Small intestine (tissue), 7 donors: ENCODE data around the gene MYO1B. TPM values are rescaled to one million over a fixed set of nuclear protein-coding genes. Genes with fewer than 3 reads are reported as not detected.

ENCODE experiments used
- DNase-seq, 2 donors: peaks; one replicate each; pipeline versions ENCODE4 v3.0.0 to v3.0.0-alpha.2; 2013
- FAIRE-seq: peaks from 2 replicates; lab custom pipeline; 2012; peaks lifted over from hg19 to GRCh38; lab: Jason Lieb, UNC
- H3K27ac ChIP-seq, 3 donors: one replicate each; pipeline ENCODE4 v1.5.1; 2013; ENCODE audit warnings: low read length in 2 of 3, mild to moderate bottlenecking in 2 of 3, control low read depth in 1 of 3, inconsistent platforms in 1 of 3, low read depth in 1 of 3, moderate library complexity in 1 of 3
- H3K27me3 ChIP-seq, 3 donors: one replicate each; pipeline ENCODE4 v1.6.1; 2013; ENCODE audit warnings: low read length in 3 of 3, inconsistent platforms in 1 of 3; ENCODE audit not compliant: control insufficient read depth in 3 of 3, insufficient read depth in 3 of 3
- H3K36me3 ChIP-seq, 3 donors: one replicate each; pipeline ENCODE4 v1.6.1; 2013; ENCODE audit warnings: low read length in 3 of 3, inconsistent platforms in 1 of 3, low read depth in 1 of 3, mild to moderate bottlenecking in 1 of 3, moderate library complexity in 1 of 3; ENCODE audit not compliant: control insufficient read depth in 3 of 3, insufficient read depth in 2 of 3
- H3K4me1 ChIP-seq, 3 donors: one replicate each; pipeline ENCODE4 v1.6.1; 2013; ENCODE audit warnings: low read length in 2 of 3, inconsistent platforms in 1 of 3, low read depth in 1 of 3, mild to moderate bottlenecking in 1 of 3, moderate library complexity in 1 of 3; ENCODE audit not compliant: control insufficient read depth in 3 of 3, insufficient read depth in 2 of 3
- H3K4me3 ChIP-seq, 3 donors: one replicate each; pipeline ENCODE4 v1.5.1; 2013; ENCODE audit warnings: low read length in 3 of 3, control low read depth in 1 of 3, inconsistent platforms in 1 of 3, low read depth in 1 of 3, mild to moderate bottlenecking in 1 of 3, moderate library complexity in 1 of 3
- H3K9me3 ChIP-seq, 2 donors: one replicate each; pipeline ENCODE4 v1.6.1; 2013; ENCODE audit warnings: low read depth in 1 of 2, low read length in 1 of 2; ENCODE audit not compliant: control insufficient read depth in 2 of 2, insufficient read depth in 1 of 2
- WGBS, 3 donors: extraction: QIAGEN DNeasy Blood & Tissue Kit; methylation state at CpG; one replicate each; pipeline ENCODE4 v1.1.7; 2013; 5-methylcytosine and 5-hydroxymethylcytosine counted together
- polyA plus RNA-seq, 4 donors: library from polyadenylated mRNA; stranded (reverse) in 3 of 4; unstranded in 1 of 4; fragments of 200-250 nt in 3 of 4; fragments of 120-200 nt in 1 of 4; gene quantifications; one replicate each; pipeline versions ENCODE4 v1.2.1 to v1.2.3, GENCODE V29; 2013
- donor health status: healthy with polysubstance abuse.
- donor health status: control.
- donor health status: control.
- donor health status: Bipolar disorder and iron deficiency.
- donor health status: healthy.

Gene MYO1B
- polyA plus RNA-seq, 4 donors: 8.1 to 34.8 (median 12.9) TPM

DNA sequence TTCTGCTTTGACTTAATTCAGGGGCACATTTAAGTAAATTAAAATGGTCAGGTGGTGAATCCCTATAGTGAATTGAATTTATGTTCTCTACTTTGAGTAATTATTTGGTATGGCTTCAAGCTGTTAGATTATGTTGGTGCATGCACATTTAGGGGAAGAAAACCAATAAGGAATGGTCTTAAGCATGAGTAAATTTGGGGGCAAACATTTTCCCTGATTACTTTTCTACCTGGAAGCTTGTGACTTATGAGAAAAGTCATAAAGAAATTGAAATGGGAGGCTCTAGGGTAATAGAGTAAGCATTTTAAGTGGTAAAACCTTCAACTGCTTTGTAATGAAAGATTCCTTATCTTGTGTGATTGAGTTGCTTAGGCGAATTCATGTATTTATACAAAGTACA is 112.5 kb downstream of the MYO1B start:
- Histone ChIP-seq H3K27me3 (no peaks in the 10 kb centered on the region), H3K4me1 (no peaks in the 10 kb centered on the region), H3K9me3 (peaks cover 0 to 3% of the 10 kb centered on the region in 2 donors), H3K4me3 (no peak overlapping the region), H3K36me3 (peaks cover 0 to 2% (median 0%) of the 10 kb centered on the region in 3 donors), H3K27ac (no peak overlapping the region)
- 78 to 94% (median 80%) methylated on average over 1 of the region's 1 CpG for WGBS, 3 donors
- no peak for FAIRE-seq
- DNase-seq: no peak

DNA sequence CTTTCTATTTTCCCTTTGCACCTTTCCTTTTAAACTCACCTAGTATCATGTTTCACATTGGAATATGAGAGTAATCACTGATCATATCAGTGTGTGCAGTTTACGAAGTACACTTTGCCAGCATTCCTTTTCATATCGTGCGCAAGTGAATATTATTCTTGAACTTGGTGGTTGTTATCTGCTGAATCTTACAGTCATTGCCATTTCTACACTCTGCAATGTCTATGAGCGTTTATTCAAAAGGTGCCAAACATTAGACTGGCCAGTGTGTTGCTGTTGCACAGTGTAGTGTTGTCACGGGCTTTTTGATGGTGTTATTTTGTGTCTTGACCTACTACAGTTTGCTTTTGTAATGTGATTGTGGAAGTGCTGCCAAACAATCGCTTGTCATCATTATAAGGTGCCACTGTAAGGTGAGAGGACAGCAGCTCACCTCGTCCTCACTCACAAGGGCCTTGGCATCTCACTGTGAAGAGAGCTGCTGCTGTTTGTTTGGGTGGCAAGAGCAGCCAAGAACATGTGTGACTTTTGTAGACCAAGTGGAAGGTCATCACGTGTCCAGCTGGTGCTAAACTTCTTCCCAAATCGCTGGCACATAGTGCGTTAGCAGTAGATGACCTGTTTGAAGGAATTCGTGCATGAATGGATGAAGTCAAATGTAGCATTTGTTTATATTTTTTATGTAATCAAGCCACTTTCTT is 113.3 kb downstream of the MYO1B start:
- FAIRE-seq: no peak
- no peak for DNase-seq
- H3K4me3 ChIP-seq: no peak overlapping the region
- WGBS, 3 donors: 84 to 90% (median 85%) methylated on average over 11 of the region's 11 CpGs
- no peaks in the 10 kb centered on the region for H3K4me1 ChIP-seq
- peaks cover 0 to 3% of the 10 kb centered on the region in 2 donors for H3K9me3 ChIP-seq
- H3K36me3 ChIP-seq: peaks cover 0 to 5% (median 0%) of the 10 kb centered on the region in 3 donors
- H3K27ac ChIP-seq: no peak overlapping the region
- H3K27me3 ChIP-seq: no peaks in the 10 kb centered on the region

DNA sequence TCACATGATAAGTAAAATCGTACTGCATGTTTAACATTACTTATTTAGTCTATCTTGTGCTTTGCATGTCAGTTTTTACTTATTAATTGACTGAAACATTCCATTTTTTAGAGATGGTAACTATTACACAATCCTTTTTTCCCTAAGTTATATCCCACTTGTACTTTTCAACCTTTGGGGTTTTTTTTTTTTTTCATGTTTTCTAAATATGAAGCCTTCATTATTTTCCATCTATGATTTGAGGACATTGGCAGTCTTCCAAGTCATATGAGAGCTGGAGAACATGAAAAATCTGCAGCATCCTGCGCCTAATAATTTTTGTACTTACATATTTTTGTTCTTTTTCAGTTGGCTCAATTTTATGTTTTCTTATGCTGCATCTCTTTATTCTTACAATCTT is 113.9 kb downstream of the MYO1B start:
- Histone ChIP-seq H3K9me3 (peaks cover 0 to 3% of the 10 kb centered on the region in 2 donors), H3K36me3 (peaks cover 0 to 5% (median 0%) of the 10 kb centered on the region in 3 donors), H3K27ac (no peak overlapping the region), H3K27me3 (no peaks in the 10 kb centered on the region), H3K4me3 (no peak overlapping the region), H3K4me1 (no peaks in the 10 kb centered on the region)
- WGBS, 3 donors: 66 to 85% (median 82%) methylated on average over 2 of the region's 2 CpGs
- DNase-seq (no peak), FAIRE-seq (no peak)

DNA sequence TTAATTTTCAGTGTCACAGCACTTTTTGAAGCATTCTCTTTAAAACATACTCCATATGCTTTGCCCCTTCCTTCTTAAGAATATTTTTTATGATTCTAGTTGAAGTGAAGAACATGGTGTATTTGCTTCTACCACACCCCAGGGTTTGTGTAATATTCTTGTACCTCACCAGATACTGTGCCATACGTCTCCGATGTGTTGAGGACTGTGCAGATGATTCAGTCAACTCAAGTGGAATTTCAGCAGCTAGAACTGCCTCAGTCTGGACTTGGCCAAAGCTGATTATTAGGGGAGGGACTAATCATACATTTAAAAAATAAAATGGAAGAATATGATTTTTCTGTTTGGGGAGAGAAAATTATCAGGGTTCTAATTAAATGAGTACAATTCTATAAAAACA is 115.7 kb downstream of the MYO1B start:
- Histone ChIP-seq H3K27ac (no peak overlapping the region), H3K4me1 (no peaks in the 10 kb centered on the region), H3K4me3 (no peak overlapping the region), H3K36me3 (peaks cover 0 to 8% (median 2%) of the 10 kb centered on the region in 3 donors), H3K27me3 (no peaks in the 10 kb centered on the region), H3K9me3 (no peaks in the 10 kb centered on the region)
- FAIRE-seq (no peak), DNase-seq (no peak)
- 94 to 98% (median 97%) methylated on average over 2 of the region's 2 CpGs for WGBS, 3 donors

DNA sequence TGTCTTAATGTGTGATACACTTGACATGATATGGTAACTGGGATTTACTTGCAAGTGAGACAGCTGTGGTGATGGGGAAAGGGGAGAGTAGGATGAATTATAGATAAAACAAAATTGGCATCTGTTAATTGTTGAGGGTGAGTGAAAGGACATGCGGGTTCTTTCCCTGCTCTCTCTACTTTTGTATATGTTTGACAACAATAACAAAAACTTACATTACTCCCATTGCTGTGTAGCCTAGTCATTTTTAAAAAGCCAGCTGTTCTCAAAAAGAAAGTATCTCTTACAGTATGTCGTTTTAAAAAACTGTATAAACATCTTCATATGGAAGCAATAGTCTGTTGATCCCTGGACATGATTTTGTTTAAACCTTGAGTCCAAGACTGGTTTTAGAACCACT is 117.6 kb downstream of the MYO1B start:
- no peaks in the 10 kb centered on the region for H3K27me3 ChIP-seq
- no peaks in the 10 kb centered on the region for H3K9me3 ChIP-seq
- DNase-seq: no peak
- no peak overlapping the region for H3K4me3 ChIP-seq
- H3K36me3 ChIP-seq: peaks cover 0 to 16% (median 2%) of the 10 kb centered on the region in 3 donors
- WGBS, 3 donors: 73 to 93% (median 86%) methylated on average over 2 of the region's 2 CpGs
- no peak for FAIRE-seq
- H3K27ac ChIP-seq: no peak overlapping the region
- no peaks in the 10 kb centered on the region for H3K4me1 ChIP-seq

DNA sequence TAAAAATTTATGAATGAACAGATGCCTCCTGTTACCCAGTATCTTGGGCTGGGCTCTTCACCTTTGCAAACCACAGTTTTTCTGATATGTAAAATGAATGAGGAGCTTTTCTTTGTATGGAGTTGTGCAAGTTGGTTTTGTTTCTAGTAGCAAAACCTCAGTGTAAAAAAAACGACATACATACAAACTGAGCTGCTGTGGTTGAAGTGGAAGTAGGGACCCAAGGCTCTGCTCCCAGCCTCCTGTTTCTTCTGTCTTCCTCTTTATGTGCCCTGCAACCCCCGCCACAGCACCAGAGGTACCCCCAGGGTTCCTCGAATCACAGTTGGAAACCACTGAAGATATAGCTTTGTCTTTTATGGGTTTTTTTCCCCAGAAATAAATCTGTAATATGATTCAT is 118.1 kb downstream of the MYO1B start:
- H3K4me1 ChIP-seq: no peaks in the 10 kb centered on the region
- H3K27ac ChIP-seq: no peak overlapping the region
- DNase-seq: no peak
- H3K9me3 ChIP-seq: no peaks in the 10 kb centered on the region
- FAIRE-seq: no peak
- peaks cover 0 to 16% (median 2%) of the 10 kb centered on the region in 3 donors for H3K36me3 ChIP-seq
- H3K27me3 ChIP-seq: no peaks in the 10 kb centered on the region
- H3K4me3 ChIP-seq: no peak overlapping the region
- 67 to 93% (median 79%) methylated on average over 3 of the region's 3 CpGs for WGBS, 3 donors

DNA sequence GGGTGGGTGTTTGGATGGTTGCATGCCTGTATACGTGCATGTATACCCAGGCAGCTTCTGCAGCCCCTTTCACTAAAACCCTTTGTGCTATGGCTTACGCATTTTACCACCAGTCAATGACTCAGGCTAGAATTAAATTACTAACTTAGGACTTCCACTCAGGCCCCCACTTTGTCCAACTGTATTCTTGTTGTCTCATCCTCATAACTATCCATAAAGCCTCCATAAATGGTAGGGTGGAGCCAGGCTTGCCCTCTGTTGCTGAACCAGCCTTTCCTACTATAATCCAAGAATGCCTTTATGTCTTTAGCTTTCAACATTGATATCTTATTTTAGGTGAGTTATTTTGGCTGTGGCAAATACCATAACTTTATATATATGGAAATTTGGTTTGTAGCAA is 119.9 kb downstream of the MYO1B start:
- no peak overlapping the region for H3K27ac ChIP-seq
- no peaks in the 10 kb centered on the region for H3K4me1 ChIP-seq
- H3K27me3 ChIP-seq: no peaks in the 10 kb centered on the region
- peaks cover 0 to 19% (median 2%) of the 10 kb centered on the region in 3 donors for H3K36me3 ChIP-seq
- FAIRE-seq (no peak), DNase-seq (no peak)
- H3K9me3 ChIP-seq: no peaks in the 10 kb centered on the region
- WGBS, 3 donors: 96 to 100% (median 97%) methylated on average over 2 of the region's 2 CpGs
- no peak overlapping the region for H3K4me3 ChIP-seq

DNA sequence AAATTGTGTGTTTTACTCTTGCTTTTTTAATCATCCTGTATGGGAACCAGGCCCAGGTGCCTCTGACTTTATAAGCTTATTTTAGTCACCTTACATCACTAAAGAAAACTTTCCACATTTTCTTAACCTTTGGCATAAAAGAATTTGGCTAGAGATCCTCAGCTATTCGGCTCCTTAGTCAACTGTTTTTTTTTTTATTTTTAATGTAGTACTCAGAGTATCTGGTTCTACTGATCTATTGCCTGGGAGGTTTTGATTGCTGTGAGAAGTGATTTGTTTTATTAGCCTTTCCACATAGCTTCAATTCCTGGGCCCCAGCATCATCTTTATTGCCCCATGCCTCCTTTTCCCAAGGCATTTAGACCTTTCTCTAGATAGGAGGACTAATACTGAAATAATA is 121.0 kb downstream of the MYO1B start:
- Histone ChIP-seq H3K36me3 (peaks cover 0 to 21% (median 2%) of the 10 kb centered on the region in 3 donors), H3K27ac (no peak overlapping the region), H3K4me3 (no peak overlapping the region), H3K27me3 (no peaks in the 10 kb centered on the region), H3K9me3 (no peaks in the 10 kb centered on the region), H3K4me1 (no peaks in the 10 kb centered on the region)
- no peak for DNase-seq
- WGBS, 3 donors: 52 to 71% (median 68%) methylated on average over 1 of the region's 1 CpG
- no peak for FAIRE-seq

DNA sequence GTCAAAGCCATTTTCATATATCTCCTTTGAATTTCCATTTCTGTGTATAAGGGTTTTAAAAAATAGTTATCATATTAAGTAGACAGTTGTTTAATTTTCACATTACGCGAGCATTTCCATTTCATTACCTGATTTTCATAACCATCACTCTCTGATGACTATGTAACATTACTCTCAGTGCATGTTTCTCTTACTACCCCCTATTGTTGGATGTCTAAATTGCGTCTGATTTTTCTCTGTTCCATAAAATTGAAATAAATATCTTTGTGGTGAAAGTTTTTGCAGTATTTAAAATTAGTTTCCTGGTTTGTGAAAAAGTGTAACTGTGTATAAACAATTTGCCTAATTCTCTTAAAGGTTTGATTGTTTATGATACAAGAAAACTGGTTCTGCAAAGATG is 123.8 kb downstream of the MYO1B start:
- Histone ChIP-seq H3K27me3 (no peaks in the 10 kb centered on the region), H3K27ac (no peak overlapping the region), H3K9me3 (no peaks in the 10 kb centered on the region), H3K4me1 (no peaks in the 10 kb centered on the region), H3K36me3 (peaks cover 0 to 27% (median 2%) of the 10 kb centered on the region in 3 donors), H3K4me3 (no peak overlapping the region)
- no peak for DNase-seq
- peak; percentile 55 for FAIRE-seq
- WGBS, 3 donors: 84 to 90% (median 89%) methylated on average over 3 of the region's 3 CpGs
